H9 (cell line): Measurements from ENCODE around the gene CYBA. TPM values are rescaled to one million over a fixed set of nuclear protein-coding genes. Genes with fewer than 3 reads are reported as not detected.

Experiments used
- DNase-seq: peaks from one replicate; pipeline ENCODE4 v3.0.0-alpha.2; 2017
- H2AFZ ChIP-seq: one replicate; pipeline ENCODE4 v1.6.1; 2013; ENCODE audit warnings: mild to moderate bottlenecking, low read length, control low read depth, moderate library complexity
- H2AK5ac ChIP-seq: 2 replicates; pipeline ENCODE4 v1.6.1; 2013; ENCODE audit warnings: low read length, control low read depth, mixed read lengths; ENCODE audit not compliant: insufficient read length
- H2BK120ac ChIP-seq: one replicate; pipeline ENCODE4 v1.6.1; 2013; ENCODE audit warnings: low read depth, mild to moderate bottlenecking, low read length, control low read depth, inconsistent platforms; ENCODE audit not compliant: poor library complexity, severe bottlenecking
- H2BK12ac ChIP-seq: 2 replicates; pipeline ENCODE4 v1.6.1; 2013; ENCODE audit warnings: low read length, control low read depth, mixed read lengths, low read depth; ENCODE audit not compliant: insufficient read length
- H2BK15ac ChIP-seq: 2 replicates; pipeline ENCODE4 v1.6.1; 2013; ENCODE audit warnings: low read depth, low read length, control low read depth
- H2BK20ac ChIP-seq: one replicate; pipeline ENCODE4 v1.6.1; 2013; ENCODE audit warnings: low read depth, mild to moderate bottlenecking, low read length, control low read depth, inconsistent platforms; ENCODE audit not compliant: poor library complexity, severe bottlenecking
- H2BK5ac ChIP-seq: 2 replicates; pipeline ENCODE4 v1.6.1; 2013; ENCODE audit warnings: low read length, control low read depth, mixed read lengths; ENCODE audit not compliant: insufficient read length
- H3K14ac ChIP-seq: 2 replicates; pipeline ENCODE4 v1.6.1; 2013; ENCODE audit warnings: low read length, control low read depth; ENCODE audit not compliant: insufficient read depth
- H3K18ac ChIP-seq: 2 replicates; pipeline ENCODE4 v1.6.1; 2013; ENCODE audit warnings: low read depth, mild to moderate bottlenecking, mixed read lengths, low read length, control low read depth; ENCODE audit not compliant: insufficient read length
- H3K23ac ChIP-seq: 2 replicates; pipeline ENCODE4 v1.6.1; 2013; ENCODE audit warnings: low read length, control low read depth, mixed read lengths, low read depth; ENCODE audit not compliant: insufficient read length
- H3K23me2 ChIP-seq: 2 replicates; pipeline ENCODE4 v1.6.1; 2013; ENCODE audit warnings: low read depth, mild to moderate bottlenecking, mixed read lengths, low read length, control low read depth; ENCODE audit not compliant: insufficient read length, poor library complexity, severe bottlenecking
- H3K27ac ChIP-seq: 2 replicates; pipeline ENCODE4 v1.5.1; 2013; ENCODE audit warnings: low read length, control low read depth, mixed read lengths, low read depth; ENCODE audit not compliant: insufficient read length
- H3K27me3 ChIP-seq: 2 replicates; pipeline ENCODE4 v1.6.1; 2013; ENCODE audit warnings: low read length, control low read depth, inconsistent platforms; ENCODE audit not compliant: insufficient read depth
- H3K4ac ChIP-seq: 2 replicates; pipeline ENCODE4 v1.6.1; 2013; ENCODE audit warnings: low read depth, mild to moderate bottlenecking, control low read depth, inconsistent platforms, low read length, moderate library complexity
- H3K4me1 ChIP-seq: 2 replicates; pipeline ENCODE4 v1.6.1; 2013; ENCODE audit warnings: low read length, control low read depth, inconsistent platforms; ENCODE audit not compliant: insufficient read depth
- H3K4me2 ChIP-seq: 2 replicates; pipeline ENCODE4 v1.6.1; 2013; ENCODE audit warnings: low read length, control low read depth, mixed read lengths; ENCODE audit not compliant: insufficient read length, insufficient read depth
- H3K56ac ChIP-seq: 2 replicates; pipeline ENCODE4 v1.6.1; 2013; ENCODE audit warnings: low read depth, mild to moderate bottlenecking, mixed read lengths, low read length, control low read depth; ENCODE audit not compliant: insufficient read length
- H3K79me1 ChIP-seq: 2 replicates; pipeline ENCODE4 v1.6.1; 2013; ENCODE audit warnings: low read depth, mild to moderate bottlenecking, moderate library complexity, low read length, control low read depth, inconsistent platforms; ENCODE audit not compliant: insufficient read depth, poor library complexity, severe bottlenecking
- H3K79me2 ChIP-seq: 2 replicates; pipeline ENCODE4 v1.6.1; 2013; ENCODE audit warnings: low read length, control low read depth, inconsistent platforms; ENCODE audit not compliant: insufficient read depth
- H3K9ac ChIP-seq: 2 replicates; pipeline ENCODE4 v1.6.1; 2013; ENCODE audit warnings: low read length, control low read depth, mixed read lengths; ENCODE audit not compliant: insufficient read length; ENCODE audit errors: extremely low read depth
- H3K9me3 ChIP-seq: one replicate; pipeline ENCODE4 v1.6.1; 2013; ENCODE audit warnings: low read depth, low read length, inconsistent platforms; ENCODE audit not compliant: control insufficient read depth
- H3T11ph ChIP-seq: one replicate; pipeline ENCODE4 v1.6.1; 2013; ENCODE audit warnings: mild to moderate bottlenecking, low read length, control low read depth, inconsistent platforms
- H4K20me1 ChIP-seq: one replicate; pipeline ENCODE4 v1.6.1; 2013; ENCODE audit not compliant: control insufficient read depth, insufficient read length, insufficient read depth
- H4K5ac ChIP-seq: 2 replicates; pipeline ENCODE4 v1.6.1; 2013; ENCODE audit warnings: low read depth, mild to moderate bottlenecking, mixed read lengths, low read length, control low read depth; ENCODE audit not compliant: insufficient read length
- H4K8ac ChIP-seq: replicated peaks from 2 replicates; pipeline ENCODE4 v1.6.1; 2013; ENCODE audit warnings: low read length, control low read depth, mixed read lengths, low read depth; ENCODE audit not compliant: insufficient read length
- H4K91ac ChIP-seq: 2 replicates; pipeline ENCODE4 v1.6.1; 2013; ENCODE audit warnings: low read depth, mild to moderate bottlenecking, moderate library complexity, mixed read lengths, low read length, control low read depth; ENCODE audit not compliant: insufficient read length
- H3K27ac Mint-ChIP-seq, 3 experiments: 2 replicates in 2 of 3; 3 replicates in 1 of 3; pipeline ENCODE4 v1.8.0; 2020 to 2021; ENCODE audit warnings: mixed read lengths in 3 of 3, mild to moderate bottlenecking in 1 of 3, moderate library complexity in 1 of 3
- H3K27me3 Mint-ChIP-seq: 2 replicates; pipeline ENCODE4 v1.8.0; 2021; ENCODE audit warnings: low read depth, mild to moderate bottlenecking, moderate library complexity, mixed read lengths
- H3K36me3 Mint-ChIP-seq, 3 experiments: 2 replicates in 2 of 3; 3 replicates in 1 of 3; pipeline ENCODE4 v1.8.0; 2020 to 2021; ENCODE audit warnings: low read depth in 3 of 3, mixed read lengths in 3 of 3; ENCODE audit not compliant: insufficient read depth in 1 of 3
- H3K4me1 Mint-ChIP-seq, 2 experiments: 2 replicates each; pipeline ENCODE4 v1.8.0; 2020; ENCODE audit warnings: mixed read lengths in 2 of 2
- H3K4me3 Mint-ChIP-seq, 2 experiments: 2 replicates in 1 of 2; 3 replicates in 1 of 2; pipeline ENCODE4 v1.8.0; 2020 to 2021; ENCODE audit warnings: mild to moderate bottlenecking in 2 of 2, mixed read lengths in 2 of 2, moderate library complexity in 1 of 2
- H3K9me3 Mint-ChIP-seq, 2 experiments: 2 replicates in 1 of 2; 3 replicates in 1 of 2; pipeline ENCODE4 v1.8.0; 2020; ENCODE audit warnings: mild to moderate bottlenecking in 2 of 2, mixed read lengths in 2 of 2, moderate library complexity in 1 of 2
- WGBS: extraction: QIAGEN DNeasy Blood & Tissue Kit; methylation state at CpG from one replicate; pipeline ENCODE4 v1.1.7; 2013; ENCODE audit warnings: missing lambda C conversion rate, low lambda C conversion rate, mixed read lengths; ENCODE audit not compliant: insufficient read length; ENCODE audit errors: extremely low coverage; 5-methylcytosine and 5-hydroxymethylcytosine counted together
- total RNA-seq: library from RNA; stranded (reverse); gene quantifications from 2 replicates; pipeline ENCODE4 v1.2.1, GENCODE V29; 2021
- TF ChIP-seq, protein P1 (sequence below): fragments of 200-600 bp; sonication (generic); conservative IDR thresholded peaks from 3 replicates; pipeline ENCODE4 v1.8.0; 2021; ENCODE audit warnings: antibody characterized with exemption, mild to moderate bottlenecking

CYBA gene
- total RNA-seq, 1 experiment from 2014 or later = 153 TPM

DNA sequence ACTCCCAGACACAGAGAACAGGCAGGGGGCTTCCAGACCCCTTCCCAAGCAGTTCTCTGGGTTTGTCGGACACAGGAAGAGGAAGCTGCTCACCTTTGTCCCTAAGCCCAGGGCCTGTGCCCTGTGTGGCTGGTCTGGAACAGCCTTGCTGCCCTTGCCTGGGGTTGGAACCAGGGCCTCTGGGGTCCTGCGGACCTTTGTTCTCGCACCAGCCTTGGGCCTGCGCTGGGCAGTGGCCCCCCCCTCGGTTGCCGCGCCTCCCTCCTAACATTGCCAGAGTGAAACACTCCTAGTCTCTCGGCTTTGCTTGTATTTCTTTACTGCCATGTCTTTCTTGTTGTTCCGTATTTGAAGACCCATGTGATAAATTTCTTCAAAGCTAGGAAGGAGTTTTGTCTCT is 21.0 kb downstream of the CYBA start:
- no peak overlapping the region for H3K56ac ChIP-seq

More for the DNA sequence above, 21.0 kb downstream of the CYBA start:
- no peak overlapping the region for H2BK12ac ChIP-seq
- no peak overlapping the region for H4K8ac ChIP-seq
- TF ChIP-seq, protein P1, sequence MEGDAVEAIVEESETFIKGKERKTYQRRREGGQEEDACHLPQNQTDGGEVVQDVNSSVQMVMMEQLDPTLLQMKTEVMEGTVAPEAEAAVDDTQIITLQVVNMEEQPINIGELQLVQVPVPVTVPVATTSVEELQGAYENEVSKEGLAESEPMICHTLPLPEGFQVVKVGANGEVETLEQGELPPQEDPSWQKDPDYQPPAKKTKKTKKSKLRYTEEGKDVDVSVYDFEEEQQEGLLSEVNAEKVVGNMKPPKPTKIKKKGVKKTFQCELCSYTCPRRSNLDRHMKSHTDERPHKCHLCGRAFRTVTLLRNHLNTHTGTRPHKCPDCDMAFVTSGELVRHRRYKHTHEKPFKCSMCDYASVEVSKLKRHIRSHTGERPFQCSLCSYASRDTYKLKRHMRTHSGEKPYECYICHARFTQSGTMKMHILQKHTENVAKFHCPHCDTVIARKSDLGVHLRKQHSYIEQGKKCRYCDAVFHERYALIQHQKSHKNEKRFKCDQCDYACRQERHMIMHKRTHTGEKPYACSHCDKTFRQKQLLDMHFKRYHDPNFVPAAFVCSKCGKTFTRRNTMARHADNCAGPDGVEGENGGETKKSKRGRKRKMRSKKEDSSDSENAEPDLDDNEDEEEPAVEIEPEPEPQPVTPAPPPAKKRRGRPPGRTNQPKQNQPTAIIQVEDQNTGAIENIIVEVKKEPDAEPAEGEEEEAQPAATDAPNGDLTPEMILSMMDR = no peak
- no peak overlapping the region for H2BK15ac ChIP-seq
- no peak overlapping the region for H2BK20ac ChIP-seq
- H3K18ac ChIP-seq = no peak overlapping the region
- peaks cover 10% of the 10 kb centered on the region for H3K23me2 ChIP-seq
- H3K9me3 ChIP-seq = no peaks in the 10 kb centered on the region
- H4K20me1 ChIP-seq = no peaks in the 10 kb centered on the region
- H3K79me2 ChIP-seq = no peaks in the 10 kb centered on the region
- DNase-seq = no peak
- Mint-ChIP-seq H3K27me3 (no peaks in the 10 kb centered on the region), H3K9me3 (no peaks in the 10 kb centered on the region; a peak in 1 of 5 replicates), H3K27ac (no peak overlapping the region), H3K4me3 (no peak overlapping the region), H3K4me1 (peaks cover 0 to 20% of the 10 kb centered on the region in 2 experiments; a peak in 3 of 4 replicates), H3K36me3 (peaks cover 15 to 57% (median 50%) of the 10 kb centered on the region in 3 experiments; a peak in 6 of 7 replicates)
- H4K5ac ChIP-seq = no peak overlapping the region
- H3K23ac ChIP-seq = no peak overlapping the region
- H3K9ac ChIP-seq = no peak overlapping the region
- H3K27me3 ChIP-seq = no peaks in the 10 kb centered on the region
- H2AFZ ChIP-seq = no peak overlapping the region
- H3K4me1 ChIP-seq = no peaks in the 10 kb centered on the region
- H2BK5ac ChIP-seq = no peak overlapping the region
- no peak overlapping the region for H3K14ac ChIP-seq
- H3K79me1 ChIP-seq = no peaks in the 10 kb centered on the region
- no CpG with 5 or more reads among the region's 9 CpGs for WGBS
- no peak overlapping the region for H2BK120ac ChIP-seq
- no peak overlapping the region for H4K91ac ChIP-seq
- H3T11ph ChIP-seq = no peak overlapping the region
- H3K4me2 ChIP-seq = no peak overlapping the region
- no peak overlapping the region for H3K27ac ChIP-seq
- H2AK5ac ChIP-seq = no peak overlapping the region
- H3K4ac ChIP-seq = no peak overlapping the region
